ENCODE results near the gene MALT1. TPM values are rescaled to one million over a fixed set of nuclear protein-coding genes. Genes with fewer than 3 reads are reported as not detected.

Gene MALT1
- total RNA-seq, 1 donor from 2014 or later, result 28.1 TPM

DNA sequence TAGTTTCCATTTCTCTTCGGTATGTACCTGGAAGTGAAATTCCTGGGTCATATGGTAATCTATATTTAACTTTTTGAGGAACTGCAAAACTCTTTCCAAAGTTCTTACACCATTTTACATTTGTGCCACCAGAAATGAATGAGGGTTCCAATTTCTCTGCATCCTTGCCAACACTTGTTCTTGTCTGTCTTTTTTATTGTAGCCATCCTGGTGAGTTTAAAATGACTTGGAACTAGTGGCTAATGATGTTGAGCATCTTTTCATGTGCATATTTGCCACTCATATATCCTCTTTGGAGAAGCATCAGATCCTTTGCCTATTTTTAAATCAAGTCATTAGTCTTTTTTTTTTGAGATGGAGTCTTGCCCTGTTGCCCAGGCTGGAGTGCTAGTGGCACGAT, 59.4 kb downstream of the MALT1 start:
- H3K4me1 Mint-ChIP-seq (ENCODE audit: unreplicated experiment), result peaks cover 6% of the 10 kb centered on the region
- H3K4me3 Mint-ChIP-seq (ENCODE audit: unreplicated experiment), result no peak overlapping the region
- TF ChIP-seq, protein P1, sequence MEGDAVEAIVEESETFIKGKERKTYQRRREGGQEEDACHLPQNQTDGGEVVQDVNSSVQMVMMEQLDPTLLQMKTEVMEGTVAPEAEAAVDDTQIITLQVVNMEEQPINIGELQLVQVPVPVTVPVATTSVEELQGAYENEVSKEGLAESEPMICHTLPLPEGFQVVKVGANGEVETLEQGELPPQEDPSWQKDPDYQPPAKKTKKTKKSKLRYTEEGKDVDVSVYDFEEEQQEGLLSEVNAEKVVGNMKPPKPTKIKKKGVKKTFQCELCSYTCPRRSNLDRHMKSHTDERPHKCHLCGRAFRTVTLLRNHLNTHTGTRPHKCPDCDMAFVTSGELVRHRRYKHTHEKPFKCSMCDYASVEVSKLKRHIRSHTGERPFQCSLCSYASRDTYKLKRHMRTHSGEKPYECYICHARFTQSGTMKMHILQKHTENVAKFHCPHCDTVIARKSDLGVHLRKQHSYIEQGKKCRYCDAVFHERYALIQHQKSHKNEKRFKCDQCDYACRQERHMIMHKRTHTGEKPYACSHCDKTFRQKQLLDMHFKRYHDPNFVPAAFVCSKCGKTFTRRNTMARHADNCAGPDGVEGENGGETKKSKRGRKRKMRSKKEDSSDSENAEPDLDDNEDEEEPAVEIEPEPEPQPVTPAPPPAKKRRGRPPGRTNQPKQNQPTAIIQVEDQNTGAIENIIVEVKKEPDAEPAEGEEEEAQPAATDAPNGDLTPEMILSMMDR (IDR thresholded peaks at IDR 0.05), result no peak
- no peak overlapping the region for H3K27ac Mint-ChIP-seq (ENCODE audit: unreplicated experiment)
- no peaks in the 10 kb centered on the region for H3K9me3 Mint-ChIP-seq (ENCODE audit: unreplicated experiment)
- no peaks in the 10 kb centered on the region for H3K27me3 Mint-ChIP-seq (ENCODE audit: unreplicated experiment)
- peaks cover 42% of the 10 kb centered on the region for H3K36me3 Mint-ChIP-seq (ENCODE audit: unreplicated experiment)
- DNase-seq (ENCODE audit: extremely low spot score, unreplicated experiment), result no peak

DNA sequence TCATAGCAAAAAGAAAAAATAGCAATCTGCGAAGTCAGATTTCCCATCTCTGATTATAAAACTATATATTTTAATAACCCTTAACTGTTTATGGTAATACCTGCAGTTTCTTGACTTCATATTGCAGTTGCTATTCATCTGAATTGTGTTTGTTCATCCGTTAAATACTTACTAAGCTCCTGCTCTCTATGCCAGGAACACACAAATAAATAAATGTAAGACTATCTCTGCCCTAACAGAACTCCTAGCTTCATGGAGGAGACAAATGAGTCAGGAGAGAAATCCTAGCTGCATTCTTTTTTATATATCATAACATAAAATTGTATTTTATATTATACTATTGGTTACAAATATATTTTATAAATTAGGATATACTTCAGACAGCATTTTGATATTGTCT, 61.2 kb downstream of the MALT1 start:
- Mint-ChIP-seq H3K27ac (ENCODE audit: unreplicated experiment) (no peak overlapping the region), H3K9me3 (ENCODE audit: unreplicated experiment) (no peaks in the 10 kb centered on the region), H3K4me3 (ENCODE audit: unreplicated experiment) (no peak overlapping the region), H3K27me3 (ENCODE audit: unreplicated experiment) (no peaks in the 10 kb centered on the region), H3K4me1 (ENCODE audit: unreplicated experiment) (peaks cover 4% of the 10 kb centered on the region), H3K36me3 (ENCODE audit: unreplicated experiment) (peaks cover 51% of the 10 kb centered on the region)
- no peak for DNase-seq (ENCODE audit: extremely low spot score, unreplicated experiment)
- TF ChIP-seq, protein P1 (IDR thresholded peaks at IDR 0.05), result no peak

DNA sequence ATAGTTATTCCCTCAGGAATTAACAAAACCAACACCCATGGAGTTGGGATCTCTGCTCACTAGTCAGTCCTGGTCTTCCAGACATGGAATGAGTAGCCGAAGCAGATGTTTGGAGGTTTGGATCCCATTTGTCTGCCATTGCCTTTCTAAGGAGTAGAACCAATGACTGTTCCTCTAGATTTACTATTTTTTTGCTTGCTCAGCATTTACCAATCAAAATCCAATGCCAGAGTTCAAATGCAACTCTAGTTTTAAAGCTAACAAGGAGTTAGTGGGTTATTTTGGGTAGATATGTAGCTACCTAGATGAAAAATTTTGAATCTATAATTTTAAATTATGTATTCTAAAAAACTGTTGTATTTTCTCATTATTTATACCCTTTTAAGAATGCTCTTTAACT, 62.6 kb downstream of the MALT1 start:
- DNase-seq (ENCODE audit: extremely low spot score, unreplicated experiment), result no peak
- TF ChIP-seq, protein P1 (IDR thresholded peaks at IDR 0.05), result no peak
- peaks cover 55% of the 10 kb centered on the region for H3K36me3 Mint-ChIP-seq (ENCODE audit: unreplicated experiment)
- H3K4me3 Mint-ChIP-seq (ENCODE audit: unreplicated experiment), result no peak overlapping the region
- peaks cover 2% of the 10 kb centered on the region for H3K4me1 Mint-ChIP-seq (ENCODE audit: unreplicated experiment)
- no peaks in the 10 kb centered on the region for H3K9me3 Mint-ChIP-seq (ENCODE audit: unreplicated experiment)
- H3K27me3 Mint-ChIP-seq (ENCODE audit: unreplicated experiment), result no peaks in the 10 kb centered on the region
- H3K27ac Mint-ChIP-seq (ENCODE audit: unreplicated experiment), result no peak overlapping the region

DNA sequence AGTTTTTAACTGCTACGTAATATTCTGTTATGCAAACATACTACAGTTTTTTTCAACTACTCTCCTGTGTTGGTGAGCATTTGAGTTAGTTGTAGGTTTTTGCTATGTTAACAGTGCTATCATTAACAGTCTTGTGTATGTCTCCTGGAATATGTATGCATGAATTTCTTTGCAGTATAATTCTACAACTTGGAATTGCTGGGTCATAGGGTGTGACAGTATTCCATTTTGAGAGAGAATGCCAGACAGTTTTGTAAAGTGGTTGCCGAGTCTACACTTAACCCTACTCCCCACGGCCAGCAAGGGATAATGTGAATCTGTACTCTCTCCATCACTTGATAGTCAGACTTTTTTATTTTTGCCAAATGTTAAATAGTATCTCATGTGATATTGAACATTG, 67.1 kb downstream of the MALT1 start:
- no peaks in the 10 kb centered on the region for H3K9me3 Mint-ChIP-seq (ENCODE audit: unreplicated experiment)
- DNase-seq (ENCODE audit: extremely low spot score, unreplicated experiment), result no peak
- peaks cover 46% of the 10 kb centered on the region for H3K36me3 Mint-ChIP-seq (ENCODE audit: unreplicated experiment)
- TF ChIP-seq, protein P1 (IDR thresholded peaks at IDR 0.05), result no peak
- no peak overlapping the region for H3K27ac Mint-ChIP-seq (ENCODE audit: unreplicated experiment)
- no peak overlapping the region for H3K4me3 Mint-ChIP-seq (ENCODE audit: unreplicated experiment)
- H3K4me1 Mint-ChIP-seq (ENCODE audit: unreplicated experiment), result no peaks in the 10 kb centered on the region
- H3K27me3 Mint-ChIP-seq (ENCODE audit: unreplicated experiment), result no peaks in the 10 kb centered on the region

DNA sequence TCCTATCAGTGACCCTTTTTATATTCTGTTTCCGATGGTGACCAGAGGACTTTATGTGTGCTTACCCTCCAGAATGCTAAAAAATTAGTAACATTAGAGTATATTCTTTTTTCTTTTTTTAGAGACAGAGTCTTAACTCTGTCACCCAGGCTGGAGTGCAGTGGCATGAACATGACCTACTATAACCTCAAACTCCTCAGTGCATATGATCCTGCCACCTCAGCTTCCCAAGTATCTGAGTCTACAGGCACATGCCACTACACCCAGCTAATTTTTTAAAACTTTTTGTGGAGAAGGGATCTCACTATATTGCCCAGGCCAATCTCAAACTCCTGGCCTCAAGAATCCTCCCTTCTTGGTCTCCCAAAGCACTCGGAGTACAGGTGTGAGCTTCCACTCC, 74.6 kb downstream of the MALT1 start:
- no peaks in the 10 kb centered on the region for H3K27me3 Mint-ChIP-seq (ENCODE audit: unreplicated experiment)
- no peak overlapping the region for H3K27ac Mint-ChIP-seq (ENCODE audit: unreplicated experiment)
- no peak for DNase-seq (ENCODE audit: extremely low spot score, unreplicated experiment)
- H3K36me3 Mint-ChIP-seq (ENCODE audit: unreplicated experiment), result peaks cover 60% of the 10 kb centered on the region
- TF ChIP-seq, protein P1 (IDR thresholded peaks at IDR 0.05), result no peak
- peaks cover 21% of the 10 kb centered on the region for H3K9me3 Mint-ChIP-seq (ENCODE audit: unreplicated experiment)
- no peak overlapping the region for H3K4me3 Mint-ChIP-seq (ENCODE audit: unreplicated experiment)
- H3K4me1 Mint-ChIP-seq (ENCODE audit: unreplicated experiment), result no peaks in the 10 kb centered on the region

All from osteocyte (in vitro differentiated cells).